DND-41 (cell line): ENCODE data around the gene STPG2.

Experiments used
- ATAC-seq: fragments of 200-7000 bp; cut with Tn5 transposase; 3 replicates; pipeline ENCODE4 v1.9.1; 2021; ENCODE audit warnings: low read depth; ENCODE audit not compliant: insufficient read depth
- DNase-seq: peaks from one replicate; pipeline ENCODE4 v3.0.0-alpha.2; 2020
- H2AFZ ChIP-seq: 2 replicates; pipeline ENCODE4 v1.6.0; 2012; ENCODE audit warnings: low read depth, low read length
- H3K27ac ChIP-seq: 2 replicates; pipeline ENCODE4 v1.5.1; 2012; ENCODE audit warnings: low read length, inconsistent platforms
- H3K27me3 ChIP-seq: fragments of 200-600 bp; sonication (generic); 2 replicates; pipeline ENCODE4 v1.6.0; 2012; ENCODE audit warnings: low read length, mild to moderate bottlenecking, inconsistent platforms; ENCODE audit not compliant: insufficient read depth, poor library complexity
- H3K36me3 ChIP-seq: 2 replicates; pipeline ENCODE4 v1.5.1; 2012; ENCODE audit warnings: low read length, inconsistent platforms; ENCODE audit not compliant: insufficient read depth
- H3K4me1 ChIP-seq: 2 replicates; pipeline ENCODE4 v1.5.1; 2012; ENCODE audit warnings: mild to moderate bottlenecking, low read length; ENCODE audit not compliant: insufficient read depth
- H3K4me2 ChIP-seq: 2 replicates; pipeline ENCODE4 v1.6.0; 2012; ENCODE audit warnings: mild to moderate bottlenecking, moderate library complexity, low read length, inconsistent platforms; ENCODE audit not compliant: insufficient read depth
- H3K4me3 ChIP-seq, 2 experiments: fragments of 200-600 bp in 1 of 2; shearing (Covaris generic) in 1 of 2; 2 replicates each; pipeline ENCODE4 v1.5.1; 2012 to 2016; ENCODE audit warnings: inconsistent platforms in 2 of 2, low read length in 2 of 2, mild to moderate bottlenecking in 2 of 2, low read depth in 1 of 2, moderate library complexity in 1 of 2
- H3K79me2 ChIP-seq: 2 replicates; pipeline ENCODE4 v1.6.0; 2012; ENCODE audit warnings: low read length, inconsistent platforms; ENCODE audit not compliant: insufficient read depth
- H3K9ac ChIP-seq: 2 replicates; pipeline ENCODE4 v1.6.0; 2012; ENCODE audit warnings: low read depth, mild to moderate bottlenecking, inconsistent platforms, low read length, moderate library complexity
- H3K9me3 ChIP-seq: 2 replicates; pipeline ENCODE4 v1.5.1; 2012; ENCODE audit warnings: low read length, moderate library complexity, mild to moderate bottlenecking, inconsistent platforms; ENCODE audit not compliant: insufficient read depth, severe bottlenecking
- H4K20me1 ChIP-seq: 2 replicates; pipeline ENCODE4 v1.6.0; 2012; ENCODE audit warnings: low read length; ENCODE audit not compliant: insufficient read depth
- EZH2 ChIP-seq: IDR thresholded peaks from 3 replicates; pipeline ENCODE4 v1.6.1; 2012; ENCODE audit warnings: borderline replicate concordance, low read depth, mild to moderate bottlenecking, moderate library complexity, low read length, inconsistent platforms; ENCODE audit not compliant: severe bottlenecking
- TF ChIP-seq, protein P1 (sequence below): IDR thresholded peaks from 2 replicates; pipeline ENCODE4 v1.5.1; 2012; ENCODE audit warnings: borderline replicate concordance, low read length, moderate library complexity, mild to moderate bottlenecking; ENCODE audit not compliant: poor library complexity, severe bottlenecking; ENCODE audit errors: extremely low read depth

The STPG2 gene

DNA sequence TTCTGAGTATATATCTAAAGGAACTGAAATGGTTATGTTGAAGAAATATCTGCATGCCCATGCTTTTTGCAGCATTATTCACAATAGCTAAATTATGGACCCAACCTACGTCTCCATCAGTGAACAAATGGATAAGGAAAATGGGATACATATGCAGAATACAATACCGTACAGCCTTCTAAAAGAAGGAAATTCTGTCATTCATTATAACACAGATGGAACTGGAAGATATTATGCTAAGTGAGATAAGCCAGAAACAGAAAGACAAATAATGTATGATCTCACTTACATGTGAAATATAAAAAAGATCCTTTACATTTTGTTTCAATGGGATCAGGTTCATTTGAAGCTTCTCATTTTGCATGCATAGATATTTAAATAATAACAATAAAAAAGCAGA, 263.3 kb downstream of the STPG2 start:
- no peaks in the 10 kb centered on the region for H3K4me1 ChIP-seq
- no peak overlapping the region for H3K9ac ChIP-seq
- ATAC-seq (no peak), DNase-seq (no peak)
- H4K20me1 ChIP-seq, result no peaks in the 10 kb centered on the region
- peaks cover 6% of the 10 kb centered on the region for H3K9me3 ChIP-seq
- no peak overlapping the region for H3K4me2 ChIP-seq
- no peak for TF ChIP-seq EZH2
- TF ChIP-seq, protein P1, sequence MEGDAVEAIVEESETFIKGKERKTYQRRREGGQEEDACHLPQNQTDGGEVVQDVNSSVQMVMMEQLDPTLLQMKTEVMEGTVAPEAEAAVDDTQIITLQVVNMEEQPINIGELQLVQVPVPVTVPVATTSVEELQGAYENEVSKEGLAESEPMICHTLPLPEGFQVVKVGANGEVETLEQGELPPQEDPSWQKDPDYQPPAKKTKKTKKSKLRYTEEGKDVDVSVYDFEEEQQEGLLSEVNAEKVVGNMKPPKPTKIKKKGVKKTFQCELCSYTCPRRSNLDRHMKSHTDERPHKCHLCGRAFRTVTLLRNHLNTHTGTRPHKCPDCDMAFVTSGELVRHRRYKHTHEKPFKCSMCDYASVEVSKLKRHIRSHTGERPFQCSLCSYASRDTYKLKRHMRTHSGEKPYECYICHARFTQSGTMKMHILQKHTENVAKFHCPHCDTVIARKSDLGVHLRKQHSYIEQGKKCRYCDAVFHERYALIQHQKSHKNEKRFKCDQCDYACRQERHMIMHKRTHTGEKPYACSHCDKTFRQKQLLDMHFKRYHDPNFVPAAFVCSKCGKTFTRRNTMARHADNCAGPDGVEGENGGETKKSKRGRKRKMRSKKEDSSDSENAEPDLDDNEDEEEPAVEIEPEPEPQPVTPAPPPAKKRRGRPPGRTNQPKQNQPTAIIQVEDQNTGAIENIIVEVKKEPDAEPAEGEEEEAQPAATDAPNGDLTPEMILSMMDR, result no peak
- H3K79me2 ChIP-seq, result no peaks in the 10 kb centered on the region
- H3K27ac ChIP-seq, result no peak overlapping the region
- no peaks in the 10 kb centered on the region for H3K27me3 ChIP-seq
- H3K36me3 ChIP-seq, result no peaks in the 10 kb centered on the region
- H2AFZ ChIP-seq, result no peak overlapping the region
- H3K4me3 ChIP-seq, result no peak overlapping the region

DNA sequence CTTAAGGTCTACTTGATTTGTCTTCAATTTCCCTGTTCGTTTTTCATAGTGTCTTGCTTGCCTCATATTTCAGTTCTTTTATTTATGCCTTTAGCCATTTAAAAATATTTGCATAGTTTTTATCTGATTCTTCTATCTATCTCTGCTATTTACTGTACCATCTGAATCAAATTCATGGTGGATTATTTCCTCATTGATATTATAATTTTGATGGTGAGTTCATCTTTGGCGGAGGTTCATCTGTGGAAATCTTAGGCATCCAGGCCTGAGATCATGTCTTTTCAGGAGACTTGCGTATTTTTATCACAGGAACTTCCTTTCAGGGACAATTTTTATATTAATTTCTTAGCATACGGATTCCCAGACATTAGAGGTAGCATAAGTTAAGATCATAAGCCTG, 275.2 kb downstream of the STPG2 start:
- H3K4me2 ChIP-seq, result no peak overlapping the region
- no peak overlapping the region for H3K9ac ChIP-seq
- H3K79me2 ChIP-seq, result no peaks in the 10 kb centered on the region
- ATAC-seq (no peak), DNase-seq (no peak)
- H3K27me3 ChIP-seq, result no peaks in the 10 kb centered on the region
- H3K4me1 ChIP-seq, result no peaks in the 10 kb centered on the region
- no peak overlapping the region for H3K27ac ChIP-seq
- no peak overlapping the region for H2AFZ ChIP-seq
- no peaks in the 10 kb centered on the region for H4K20me1 ChIP-seq
- TF ChIP-seq, protein P1, result no peak
- TF ChIP-seq EZH2, result no peak
- no peaks in the 10 kb centered on the region for H3K9me3 ChIP-seq
- H3K4me3 ChIP-seq, result no peak overlapping the region
- no peaks in the 10 kb centered on the region for H3K36me3 ChIP-seq

DNA sequence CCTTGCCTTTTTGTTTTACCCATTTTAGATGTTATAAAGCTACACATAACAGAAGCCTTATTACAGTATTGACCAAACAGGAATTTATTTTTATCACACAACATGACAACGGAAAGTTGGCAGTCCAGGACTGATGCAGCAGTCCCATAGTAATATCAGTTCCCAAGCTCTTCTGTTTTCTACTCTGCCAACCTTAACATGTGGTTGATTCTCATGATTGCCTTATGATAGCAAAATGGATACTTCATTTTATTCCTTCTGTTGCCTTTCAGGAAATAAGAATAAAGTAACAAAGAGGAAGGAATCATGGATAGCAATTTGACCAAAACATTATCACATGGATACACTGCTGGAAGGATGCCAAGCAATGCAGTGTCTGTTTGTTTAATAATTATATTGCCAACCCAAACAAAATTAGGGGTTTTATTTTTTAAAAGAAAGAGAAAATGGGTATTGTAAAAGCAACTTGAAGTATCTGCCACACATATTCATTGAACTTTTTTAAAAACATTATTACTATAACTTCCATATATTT, 275.7 kb downstream of the STPG2 start:
- no peaks in the 10 kb centered on the region for H3K36me3 ChIP-seq
- H3K27me3 ChIP-seq, result no peaks in the 10 kb centered on the region
- H3K9me3 ChIP-seq, result no peaks in the 10 kb centered on the region
- TF ChIP-seq, protein P1, result no peak
- no peak for TF ChIP-seq EZH2
- DNase-seq (no peak), ATAC-seq (no peak)
- H3K4me3 ChIP-seq, result no peak overlapping the region
- no peak overlapping the region for H3K27ac ChIP-seq
- no peak overlapping the region for H3K4me2 ChIP-seq
- H4K20me1 ChIP-seq, result no peaks in the 10 kb centered on the region
- H3K4me1 ChIP-seq, result no peaks in the 10 kb centered on the region
- no peak overlapping the region for H2AFZ ChIP-seq
- no peak overlapping the region for H3K9ac ChIP-seq
- H3K79me2 ChIP-seq, result no peaks in the 10 kb centered on the region
